HG03045 (cell line): Measurements from ENCODE around the gene PDCD2.
"Not testable (repeated sequence)": the region's sequence is repeated elsewhere in the genome, so short reads cannot be mapped to it uniquely, and the experiment has no call there.

Experiments
- ATAC-seq: cut with Tn5 transposase; IDR thresholded peaks from one replicate; pipeline ENCODE4 v1.9.1; 2021; ENCODE audit warnings: mild to moderate bottlenecking, moderate library complexity; ENCODE audit not compliant: unreplicated experiment

PDCD2 gene

GRCh38 chr6:170584181-170584953, at the start of gene PDCD2:
TSS of gene PDCD2 (minus strand) at chr6:170584637. CDS start at chr6:170584581, 56 bp downstream.
- ATAC-seq = peak; percentile 99

- not testable (repeated sequence) for ATAC-seq
These were observed 31.6 kb upstream of the PDCD2 start for GRCh38 chr6:170616020-170616554.

GRCh38 chr6:170612256-170612804, 27.9 kb upstream of the PDCD2 start:
- ATAC-seq = peak; percentile 89

- ATAC-seq = not testable (repeated sequence)
These were observed 24.8 kb upstream of the PDCD2 start for GRCh38 chr6:170609225-170609624.

- no peak for ATAC-seq
These were observed 21.3 kb upstream of the PDCD2 start for GRCh38 chr6:170605574-170606259.

- ATAC-seq = no peak
These were observed 12.8 kb upstream of the PDCD2 start for GRCh38 chr6:170597278-170597677.

GRCh38 chr6:170596426-170596825, 12.0 kb upstream of the PDCD2 start:
- no peak for ATAC-seq

GRCh38 chr6:170590725-170591124, 6.3 kb upstream of the PDCD2 start:
- ATAC-seq = no peak

GRCh38 chr6:170584954-170585498, 589 bp upstream of the PDCD2 start:
- ATAC-seq = peak; percentile 33

GRCh38 chr6:170583756-170584180, 669 bp downstream of the PDCD2 start:
- no peak for ATAC-seq

- ATAC-seq = no peak
These were observed 5.5 kb downstream of the PDCD2 start for GRCh38 chr6:170578909-170579308.

- ATAC-seq = no peak
These were observed 9.2 kb downstream of the PDCD2 start for GRCh38 chr6:170575250-170575649.

- no peak for ATAC-seq
These were observed 11.6 kb downstream of the PDCD2 start for GRCh38 chr6:170572704-170573466.

- ATAC-seq = no peak
These were observed 19.4 kb downstream of the PDCD2 start for GRCh38 chr6:170564936-170565530.

GRCh38 chr6:170561555-170561954, 22.9 kb downstream of the PDCD2 start:
- no peak for ATAC-seq

GRCh38 chr6:170555305-170555704, 29.1 kb downstream of the PDCD2 start:
- ATAC-seq = no peak

GRCh38 chr6:170554796-170555137, 29.7 kb downstream of the PDCD2 start:
- ATAC-seq = no peak

GRCh38 chr6:170554013-170554795, 30.2 kb downstream of the PDCD2 start, which contains the start of gene TBP:
TSS of gene TBP (plus strand) at chr6:170554369. CDS start at chr6:170557030, 2,661 bp downstream.
- ATAC-seq = peak; percentile 98

GRCh38 chr6:170553534-170554012, 30.9 kb downstream of the PDCD2 start:
- ATAC-seq = peak; percentile 31
